SU-DHL-6 (cell line): Measurements from ENCODE around the gene TMEM190.

Experiments
- H2AFZ ChIP-seq: fragments of 200-600 bp; sonication (generic); 2 replicates; pipeline ENCODE4 v1.6.1; 2014; ENCODE audit warnings: low read depth, mild to moderate bottlenecking, moderate library complexity, mixed read lengths, antibody characterized with exemption, low read length; ENCODE audit not compliant: severe bottlenecking
- H3F3A ChIP-seq: fragments of 200-600 bp; shearing (Covaris generic); 2 replicates; pipeline ENCODE4 v1.6.0; 2016; ENCODE audit warnings: antibody characterized with exemption, mild to moderate bottlenecking; ENCODE audit not compliant: insufficient read depth
- H3K27ac ChIP-seq: fragments of 200-600 bp; sonication (generic); 2 replicates; pipeline ENCODE4 v1.5.1; 2016; ENCODE audit warnings: low read depth, mild to moderate bottlenecking, low read length, moderate library complexity, mixed read lengths
- H3K27me3 ChIP-seq: fragments of 200-600 bp; sonication (generic), shearing (Covaris generic); 2 replicates; pipeline ENCODE4 v1.6.0; 2014; ENCODE audit warnings: mild to moderate bottlenecking, low read length
- H3K36me3 ChIP-seq: fragments of 200-600 bp; sonication (generic); 2 replicates; pipeline ENCODE4 v1.6.1; 2014; ENCODE audit warnings: mild to moderate bottlenecking, low read length, mixed read lengths
- H3K4me2 ChIP-seq: fragments of 300-600, 200-600 bp; shearing (Covaris generic), sonication (generic); 2 replicates; pipeline ENCODE4 v1.6.0; 2014; ENCODE audit warnings: low read length, low read depth, mild to moderate bottlenecking; ENCODE audit not compliant: poor library complexity, severe bottlenecking
- H3K4me3 ChIP-seq: fragments of 200-600 bp; sonication (generic); 2 replicates; pipeline ENCODE4 v1.5.1; 2014; ENCODE audit warnings: antibody characterized with exemption, low read length, mild to moderate bottlenecking, mixed read lengths; ENCODE audit not compliant: insufficient read depth, poor library complexity, severe bottlenecking
- H3K79me2 ChIP-seq: fragments of 200-600 bp; sonication (generic); 2 replicates; pipeline ENCODE4 v1.6.1; 2014; ENCODE audit warnings: mild to moderate bottlenecking, low read length, moderate library complexity; ENCODE audit not compliant: insufficient read depth
- H3K9ac ChIP-seq: fragments of 200-600 bp; sonication (generic); 2 replicates; pipeline ENCODE4 v1.7.0; 2014; ENCODE audit warnings: mild to moderate bottlenecking, low read length
- H3K9me2 ChIP-seq: fragments of 200-600 bp; sonication (generic); replicated peaks from 2 replicates; pipeline ENCODE4 v1.6.1; 2014; ENCODE audit warnings: low read length; ENCODE audit not compliant: insufficient read depth
- H3K9me3 ChIP-seq: fragments of 200-600 bp; sonication (generic); 2 replicates; pipeline ENCODE4 v1.6.1; 2014; ENCODE audit warnings: low read length, mixed read lengths; ENCODE audit not compliant: insufficient read depth
- H4K20me1 ChIP-seq: fragments of 200-600 bp; sonication (generic); 2 replicates; pipeline ENCODE4 v1.6.1; 2014; ENCODE audit warnings: low read depth, mild to moderate bottlenecking, antibody characterized with exemption, low read length, moderate library complexity, mixed read lengths
- EZH2phosphoT487 ChIP-seq: fragments of 200-600 bp; sonication (generic), shearing (Covaris generic); conservative IDR thresholded peaks from 2 replicates; pipeline ENCODE4 v1.6.1; 2018; ENCODE audit warnings: mild to moderate bottlenecking, antibody characterized with exemption, low read length, moderate library complexity, mixed read lengths
- TF ChIP-seq, protein P1 (sequence below): fragments of 200-600 bp; sonication (generic); IDR thresholded peaks from one replicate; pipeline ENCODE4 v1.5.1; 2017; ENCODE audit warnings: antibody characterized with exemption, mild to moderate bottlenecking, low read length, moderate library complexity; ENCODE audit not compliant: insufficient read depth, poor library complexity, severe bottlenecking

TMEM190 gene

DNA sequence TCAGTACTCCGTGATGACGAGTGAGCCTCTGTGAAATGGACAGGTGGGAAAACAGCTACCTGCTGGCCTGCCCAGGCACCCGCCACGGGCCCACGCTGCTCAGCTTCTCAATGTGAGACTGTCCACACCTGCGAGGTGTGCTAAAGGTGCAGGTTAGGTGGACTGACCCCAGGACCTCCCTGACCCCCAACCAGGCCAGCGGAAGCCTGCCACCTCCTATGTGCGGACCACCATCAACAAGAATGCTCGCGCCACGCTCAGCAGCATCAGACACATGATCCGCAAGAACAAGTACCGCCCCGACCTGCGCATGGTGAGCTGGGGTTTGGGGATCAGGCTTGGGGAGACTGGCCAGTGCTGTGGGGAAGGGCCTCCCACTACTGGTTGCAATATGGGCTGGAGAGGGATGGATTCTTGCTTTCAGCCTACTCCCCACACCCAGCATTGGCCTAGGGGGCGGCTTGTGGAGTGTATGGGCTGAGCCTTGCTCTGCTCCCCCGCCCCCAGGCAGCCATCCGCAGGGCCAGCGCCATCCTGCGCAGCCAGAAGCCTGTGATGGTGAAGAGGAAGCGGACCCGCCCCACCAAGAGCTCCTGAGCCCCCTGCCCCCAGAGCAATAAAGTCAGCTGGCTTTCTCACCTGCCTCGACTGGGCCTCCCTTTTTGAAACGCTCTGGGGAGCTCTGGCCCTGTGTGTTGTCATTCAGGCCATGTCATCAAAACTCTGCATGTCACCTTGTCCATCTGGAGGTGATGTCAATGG lies 11.3 kb downstream of the TMEM190 start:
- peak overlapping the region; percentile 90 for H3K4me3 ChIP-seq
- peaks cover 31% of the 10 kb centered on the region for H3K36me3 ChIP-seq
- TF ChIP-seq, protein P1, sequence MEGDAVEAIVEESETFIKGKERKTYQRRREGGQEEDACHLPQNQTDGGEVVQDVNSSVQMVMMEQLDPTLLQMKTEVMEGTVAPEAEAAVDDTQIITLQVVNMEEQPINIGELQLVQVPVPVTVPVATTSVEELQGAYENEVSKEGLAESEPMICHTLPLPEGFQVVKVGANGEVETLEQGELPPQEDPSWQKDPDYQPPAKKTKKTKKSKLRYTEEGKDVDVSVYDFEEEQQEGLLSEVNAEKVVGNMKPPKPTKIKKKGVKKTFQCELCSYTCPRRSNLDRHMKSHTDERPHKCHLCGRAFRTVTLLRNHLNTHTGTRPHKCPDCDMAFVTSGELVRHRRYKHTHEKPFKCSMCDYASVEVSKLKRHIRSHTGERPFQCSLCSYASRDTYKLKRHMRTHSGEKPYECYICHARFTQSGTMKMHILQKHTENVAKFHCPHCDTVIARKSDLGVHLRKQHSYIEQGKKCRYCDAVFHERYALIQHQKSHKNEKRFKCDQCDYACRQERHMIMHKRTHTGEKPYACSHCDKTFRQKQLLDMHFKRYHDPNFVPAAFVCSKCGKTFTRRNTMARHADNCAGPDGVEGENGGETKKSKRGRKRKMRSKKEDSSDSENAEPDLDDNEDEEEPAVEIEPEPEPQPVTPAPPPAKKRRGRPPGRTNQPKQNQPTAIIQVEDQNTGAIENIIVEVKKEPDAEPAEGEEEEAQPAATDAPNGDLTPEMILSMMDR = no peak
- no peak for TF ChIP-seq EZH2phosphoT487
- H3K79me2 ChIP-seq = peaks cover 21% of the 10 kb centered on the region
- H3K9me2 ChIP-seq = no peaks in the 10 kb centered on the region
- H2AFZ ChIP-seq = no peak overlapping the region
- peaks cover 56% of the 10 kb centered on the region for H3F3A ChIP-seq
- peak overlapping the region; percentile 92 for H3K4me2 ChIP-seq
- no peak overlapping the region for H3K27ac ChIP-seq
- H4K20me1 ChIP-seq = peaks cover 26% of the 10 kb centered on the region
- no peaks in the 10 kb centered on the region for H3K9me3 ChIP-seq
- peak overlapping the region; percentile 98 for H3K9ac ChIP-seq
- H3K27me3 ChIP-seq = no peaks in the 10 kb centered on the region

DNA sequence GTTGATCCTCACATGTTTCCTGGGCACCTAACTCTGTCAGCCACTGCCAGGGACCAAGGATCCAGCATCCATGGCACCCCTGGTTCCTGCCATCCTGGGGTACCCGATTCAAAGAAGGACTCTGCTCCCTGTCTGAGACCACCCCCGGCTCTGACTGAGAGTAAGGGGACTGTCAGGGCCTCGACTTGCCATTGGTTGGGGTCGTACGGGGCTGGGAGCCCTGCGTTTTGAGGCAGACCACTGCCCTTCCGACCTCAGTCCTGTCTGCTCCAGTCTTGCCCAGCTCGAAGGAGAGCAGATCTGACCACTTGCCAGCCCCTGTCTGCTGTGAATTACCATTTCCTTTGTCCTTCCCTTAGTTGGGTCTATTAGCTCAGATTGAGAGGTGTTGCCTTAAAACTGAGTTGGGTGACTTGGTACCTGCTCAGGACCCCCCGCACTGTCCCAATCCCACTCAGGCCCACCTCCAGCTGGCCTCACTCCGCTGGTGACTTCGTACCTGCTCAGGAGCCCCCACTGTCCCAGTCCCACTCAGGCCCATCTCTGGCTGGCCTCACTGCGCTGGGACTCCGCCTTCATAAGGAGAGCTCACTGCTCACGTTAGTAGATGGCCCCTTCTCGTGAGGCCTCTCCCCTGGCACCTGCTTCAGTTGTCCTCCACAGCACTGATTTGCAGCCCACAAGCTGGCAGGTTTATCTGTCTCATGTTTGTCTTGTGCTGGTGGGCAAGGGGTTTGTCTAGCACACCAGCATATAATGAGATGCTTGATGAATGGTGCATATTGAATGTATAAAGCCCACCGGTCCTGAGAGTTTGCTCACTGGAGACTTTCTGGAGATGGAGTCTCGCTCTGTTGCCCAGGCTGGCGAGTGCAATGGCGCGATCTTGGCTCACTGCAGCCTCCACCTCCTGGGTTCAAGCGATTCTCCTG lies 13.0 kb downstream of the TMEM190 start:
- Histone ChIP-seq H3K79me2 (peaks cover 21% of the 10 kb centered on the region), H3F3A (peaks cover 49% of the 10 kb centered on the region), H3K9ac (no peak overlapping the region)

DNA sequence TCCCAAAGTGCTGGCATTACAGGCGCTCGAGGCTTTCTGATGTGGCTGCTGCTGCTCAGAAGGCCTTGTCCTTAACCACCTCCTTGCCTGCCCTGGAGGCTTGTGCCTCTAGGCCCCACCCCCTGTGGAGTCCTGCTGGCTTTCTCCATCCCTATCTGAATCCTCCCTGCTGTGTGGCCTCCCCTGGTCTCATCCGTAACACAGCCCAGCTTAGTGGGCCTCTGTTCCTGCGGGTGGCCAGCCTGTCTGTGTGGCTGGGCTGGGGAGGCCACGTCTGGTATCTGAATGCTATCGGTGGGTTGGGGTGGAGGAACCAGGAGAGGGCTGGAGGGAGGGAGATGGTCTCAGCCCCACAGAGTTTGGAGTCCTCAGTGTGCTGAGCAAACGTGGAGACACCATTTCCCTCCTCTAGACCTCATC lies 13.8 kb downstream of the TMEM190 start:
- Histone ChIP-seq H3F3A (peaks cover 44% of the 10 kb centered on the region), H4K20me1 (peaks cover 26% of the 10 kb centered on the region), H3K27me3 (no peaks in the 10 kb centered on the region), H3K27ac (no peak overlapping the region), H3K9ac (no peak overlapping the region), H3K36me3 (peaks cover 31% of the 10 kb centered on the region), H3K4me2 (no peak overlapping the region), H3K79me2 (peaks cover 21% of the 10 kb centered on the region), H3K4me3 (no peak overlapping the region), H3K9me3 (no peaks in the 10 kb centered on the region), H2AFZ (no peak overlapping the region), H3K9me2 (no peaks in the 10 kb centered on the region)
- no peak for TF ChIP-seq EZH2phosphoT487
- TF ChIP-seq, protein P1 = no peak

More for the DNA sequence above, 13.0 kb downstream of the TMEM190 start:
- no peak overlapping the region for H3K4me3 ChIP-seq
- no peaks in the 10 kb centered on the region for H3K27me3 ChIP-seq
- peaks cover 31% of the 10 kb centered on the region for H3K36me3 ChIP-seq
- no peaks in the 10 kb centered on the region for H3K9me3 ChIP-seq
- no peak overlapping the region for H3K27ac ChIP-seq
- H3K4me2 ChIP-seq = no peak overlapping the region
- H2AFZ ChIP-seq = no peak overlapping the region
- TF ChIP-seq, protein P1 = no peak
- no peak for TF ChIP-seq EZH2phosphoT487
- peaks cover 26% of the 10 kb centered on the region for H4K20me1 ChIP-seq
- no peaks in the 10 kb centered on the region for H3K9me2 ChIP-seq
